Psoas muscle (tissue), 8 donors: ENCODE data around the gene SLC22A23. TPM values are rescaled to one million over a fixed set of nuclear protein-coding genes. Genes with fewer than 3 reads are reported as not detected.

Source experiments
- ATAC-seq, 4 donors: fragments of 200-7000 bp; cut with Tn5 transposase; one replicate each; pipeline ENCODE4 v1.9.1; 2020; ENCODE audit warnings: moderate library complexity in 3 of 4, mild to moderate bottlenecking in 2 of 4
- DNase-seq, 2 donors: peaks; one replicate each; pipeline ENCODE4 v3.0.0-alpha.2; 2020
- H3K27ac ChIP-seq: fragments of 200-600 bp; one replicate; pipeline ENCODE4 v1.8.0; 2022
- H3K27me3 ChIP-seq, 3 donors: fragments of 200-600 bp in 1 of 3; one replicate each; pipeline versions ENCODE4 v1.6.1 to v1.8.0; 2013 to 2022; ENCODE audit warnings: low read length in 2 of 3, mild to moderate bottlenecking in 2 of 3, moderate library complexity in 1 of 3; ENCODE audit not compliant: insufficient read depth in 3 of 3
- H3K36me3 ChIP-seq, 2 donors: fragments of 200-600 bp in 1 of 2; one replicate each; pipeline versions ENCODE4 v1.6.1 to v1.8.0; 2013 to 2022; ENCODE audit warnings: low read depth in 1 of 2, mild to moderate bottlenecking in 1 of 2, moderate library complexity in 1 of 2; ENCODE audit not compliant: insufficient read depth in 1 of 2
- H3K4me1 ChIP-seq: fragments of 200-600 bp; one replicate; pipeline ENCODE4 v1.8.0; 2022
- H3K4me3 ChIP-seq: fragments of 200-600 bp; one replicate; pipeline ENCODE4 v1.8.0; 2022; ENCODE audit warnings: mild to moderate bottlenecking
- H3K9me3 ChIP-seq: fragments of 200-600 bp; one replicate; pipeline ENCODE4 v1.8.0; 2022
- CTCF ChIP-seq: fragments of 200-600 bp; IDR thresholded peaks from one replicate; pipeline ENCODE4 v1.8.0; 2022; ENCODE audit warnings: antibody characterized with exemption
- WGBS, 3 donors: extraction: QIAGEN DNeasy Blood & Tissue Kit; methylation state at CpG; one replicate each; pipeline versions ENCODE4 v1.1.6 to v1.1.7; 2013; 5-methylcytosine and 5-hydroxymethylcytosine counted together
- intact Hi-C, 2 donors: fragments of 100-400 bp; cut with DNase I; formaldehyde crosslinking; loops; one replicate each; pipeline versions ENCODE4 v1.11.0 to v1.14.2; 2022
- polyA plus RNA-seq, 3 donors: library from polyadenylated mRNA; stranded (reverse); fragments of 200-250 nt; gene quantifications; one replicate each; pipeline ENCODE4 v1.2.3, GENCODE V29; 2013
- total RNA-seq, 4 donors: library from RNA; stranded (reverse); fragmentation: NEBNext Ultra II Directional in 2 of 4; extraction: Animal tissue kit (Norgen Biotek cat#: 25700) in 2 of 4; gene quantifications; one replicate each; pipeline versions ENCODE4 v1.2.1 to v1.2.4, GENCODE V29; 2021 to 2023
- donor health status: healthy with polysubstance abuse.
- donor health status: DM: no; HTN: no; CAD: no; lungs with moderate emphysema.
- donor health status: Bipolar disorder and iron deficiency.
- donor health status: healthy.
- donor health status: DM: yes; HTN: yes; CAD: no.
- donor health status: DM: no; HTN: no; CAD: no.
- donor health status: DM: no; HTN: no; CAD: no.
- donor health status: DM: yes; HTN: yes; CAD: no.

Gene SLC22A23
- total and polyA plus RNA-seq, 7 donors: 4.6 to 13.7 (median 8.7) TPM

- ATAC-seq (no peak), DNase-seq (no peak)
- Histone ChIP-seq H3K27me3 (no peaks in the 10 kb centered on the region), H3K4me3 (no peak overlapping the region), H3K9me3 (no peaks in the 10 kb centered on the region), H3K27ac (no peak overlapping the region), H3K36me3 (peaks cover 0 to 8% of the 10 kb centered on the region in 2 donors), H3K4me1 (peaks cover 30% of the 10 kb centered on the region)
- intact Hi-C loops: loop anchor here (2.0 to 10.0 kb wide), 4 partner anchors 336 to 716 kb away; no protein-coding TSS in a partner anchor
- no peak for TF ChIP-seq CTCF
- 74 to 86% (median 84%) methylated on average over 4 of the region's 4 CpGs for WGBS, 3 donors
Observed at GRCh38 chr6:3278691-3279090, 178.2 kb downstream of the SLC22A23 start.

DNA sequence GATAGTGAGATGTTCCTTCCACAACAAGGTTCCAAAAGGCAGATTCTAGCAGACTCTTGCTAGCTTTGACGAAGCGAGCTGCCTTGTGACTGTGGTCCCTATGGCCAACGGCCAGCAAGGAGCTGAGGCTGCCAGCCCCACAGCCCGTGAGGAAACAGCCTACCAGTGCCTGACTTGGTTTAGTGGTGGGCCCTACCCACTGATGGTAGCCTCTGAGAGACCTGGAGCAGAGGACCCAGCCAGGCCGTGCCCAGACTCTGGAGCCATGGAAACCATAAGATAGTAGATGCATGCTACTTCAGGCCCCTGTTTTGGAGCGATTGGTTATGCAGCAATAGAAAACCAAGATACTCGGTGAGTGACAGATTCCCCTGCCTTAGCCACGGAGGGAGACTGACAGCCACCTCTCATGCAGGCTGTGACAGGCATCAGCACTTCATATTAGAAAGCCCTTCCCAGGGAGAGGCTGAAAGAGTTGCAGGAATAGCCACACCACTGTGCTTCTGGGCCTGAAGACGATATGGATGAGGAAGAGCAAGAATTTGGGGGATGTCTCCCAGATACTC is 178.9 kb downstream of the SLC22A23 start:
- Histone ChIP-seq H3K4me3 (no peak overlapping the region), H3K27me3 (no peaks in the 10 kb centered on the region), H3K27ac (no peak overlapping the region), H3K4me1 (peaks cover 23% of the 10 kb centered on the region), H3K36me3 (peaks cover 0 to 11% of the 10 kb centered on the region in 2 donors), H3K9me3 (no peaks in the 10 kb centered on the region)
- WGBS, 3 donors: 70 to 76% (median 71%) methylated on average over 9 of the region's 9 CpGs
- intact Hi-C loops: loop anchor here (2.0 to 10.0 kb wide), 4 partner anchors 337 to 717 kb away; no protein-coding TSS in a partner anchor
- no peak for DNase-seq
- no peak for TF ChIP-seq CTCF
- no peak for ATAC-seq

DNA sequence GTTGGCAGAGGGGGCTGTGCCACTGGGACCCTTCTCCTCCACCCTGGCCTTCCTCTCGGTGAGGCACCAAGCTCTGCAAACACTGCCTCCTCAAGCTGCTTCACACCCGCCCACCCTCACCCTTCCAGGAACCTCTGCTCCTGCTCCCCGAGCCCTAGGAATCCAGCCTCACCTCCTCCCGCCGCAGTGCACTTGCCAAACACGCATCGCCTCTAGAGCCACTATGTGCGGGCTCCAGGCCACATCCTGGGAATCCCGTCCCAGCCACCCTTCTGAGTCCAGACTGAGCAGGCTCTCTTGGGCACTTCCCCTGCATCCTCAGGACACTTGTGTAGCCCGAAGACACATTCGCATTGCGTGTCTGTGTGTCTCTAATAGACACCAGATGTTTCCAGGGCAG is 179.6 kb downstream of the SLC22A23 start:
- peaks cover 0 to 14% of the 10 kb centered on the region in 2 donors for H3K36me3 ChIP-seq
- DNase-seq (no peak), ATAC-seq (no peak)
- no peak for TF ChIP-seq CTCF
- H3K27me3 ChIP-seq: no peaks in the 10 kb centered on the region
- peaks cover 16% of the 10 kb centered on the region for H3K4me1 ChIP-seq
- H3K4me3 ChIP-seq: no peak overlapping the region
- H3K27ac ChIP-seq: no peak overlapping the region
- 71 to 73% (median 72%) methylated on average over 10 to 12 of the region's 12 CpGs for WGBS, 3 donors
- no peaks in the 10 kb centered on the region for H3K9me3 ChIP-seq
- intact Hi-C loops: loop anchor here (5.0 to 10.0 kb wide), 3 partner anchors 338 to 718 kb away; no protein-coding TSS in a partner anchor

DNA sequence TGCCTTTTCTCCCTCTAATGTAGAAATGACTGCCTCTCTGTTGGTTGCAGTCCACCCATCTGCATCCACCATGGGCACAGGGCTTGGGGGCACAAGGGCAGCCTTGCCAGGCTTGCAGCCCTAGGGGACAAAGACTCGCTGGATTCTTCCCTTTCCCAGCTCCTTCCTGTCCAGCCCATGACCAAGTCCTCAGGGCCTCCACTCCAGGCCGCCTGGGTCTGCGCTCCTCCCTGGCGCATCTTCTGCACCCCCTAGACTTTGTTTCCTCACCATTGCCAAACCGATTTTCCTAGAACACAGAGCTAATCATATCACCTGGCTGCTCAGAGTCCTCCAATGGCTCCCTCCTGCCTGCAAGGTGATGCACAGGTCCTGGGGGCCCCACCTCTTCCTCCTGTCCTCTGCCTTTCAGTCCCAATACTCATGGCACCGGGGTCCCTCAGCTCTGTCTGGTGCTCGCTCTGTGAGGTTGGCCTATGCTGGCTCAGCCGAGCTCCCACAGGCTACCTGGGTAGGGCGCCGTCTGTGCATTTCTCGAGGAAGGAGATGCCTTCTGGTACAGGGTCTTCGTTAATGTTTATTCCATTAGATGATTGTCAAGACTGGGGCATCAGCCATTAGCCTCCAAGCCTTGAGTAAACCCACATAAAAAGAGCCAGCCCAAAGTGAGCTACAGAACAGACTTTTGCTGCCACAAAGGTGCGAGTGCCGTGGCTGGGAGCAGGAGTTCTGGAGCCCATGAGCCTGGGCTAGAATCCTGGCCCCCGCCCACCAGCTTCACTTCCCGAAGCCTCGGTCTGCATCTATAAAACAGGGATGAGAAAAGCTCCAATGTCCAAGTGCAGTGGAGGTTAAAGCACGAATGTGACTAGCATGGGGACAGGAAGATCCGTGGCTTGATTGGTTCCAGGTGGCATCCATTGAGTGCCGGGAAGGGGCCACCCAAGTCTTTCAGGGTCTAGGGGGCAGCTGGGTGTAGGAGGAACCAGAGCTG is 180.4 kb downstream of the SLC22A23 start:
- H3K4me3 ChIP-seq: no peak overlapping the region
- ATAC-seq: no peak
- no peaks in the 10 kb centered on the region for H3K27me3 ChIP-seq
- H3K9me3 ChIP-seq: no peaks in the 10 kb centered on the region
- H3K4me1 ChIP-seq: peaks cover 9% of the 10 kb centered on the region
- H3K36me3 ChIP-seq: peaks cover 0 to 22% of the 10 kb centered on the region in 2 donors
- DNase-seq: no peak
- intact Hi-C loops: loop anchor here (5.0 to 10.0 kb wide), 3 partner anchors 338 to 718 kb away; no protein-coding TSS in a partner anchor
- 81 to 87% (median 85%) methylated on average over 20 of the region's 20 CpGs for WGBS, 3 donors
- H3K27ac ChIP-seq: no peak overlapping the region
- no peak for TF ChIP-seq CTCF
